OCI-LY7 (cell line): ENCODE data around the gene POU4F3.

Experiments
- CTCF ChIP-seq: fragments of 200-600 bp; sonication (generic); conservative IDR thresholded peaks from 2 replicates; pipeline ENCODE4 v1.5.1; 2014; ENCODE audit warnings: mild to moderate bottlenecking, antibody characterized with exemption, low read length, moderate library complexity, mixed read lengths
- EZH2phosphoT487 ChIP-seq: fragments of 200-600 bp; sonication (generic); IDR thresholded peaks from 2 replicates; pipeline ENCODE4 v1.6.1; 2018; ENCODE audit warnings: low read depth, borderline replicate concordance, mild to moderate bottlenecking, mixed run types, antibody characterized with exemption, low read length, moderate library complexity, mixed read lengths

GRCh38 chr5:146369691-146370090, 31.1 kb downstream of the POU4F3 start:
- TF ChIP-seq CTCF (no peak), EZH2phosphoT487 (no peak)
